Right lobe of liver (tissue), 6 donors: ENCODE measurements around the gene HIC1. TPM values are rescaled to one million over a fixed set of nuclear protein-coding genes. Genes with fewer than 3 reads are reported as not detected.
A peak's percentile ranks its signal among the peaks of the same experiment; 100 is the strongest.

ENCODE experiments used
- ATAC-seq, 4 donors: fragments of 200-7000 bp; cut with Tn5 transposase; one replicate each; pipeline ENCODE4 v1.9.1; 2020; ENCODE audit warnings: mild to moderate bottlenecking in 4 of 4, moderate library complexity in 4 of 4
- DNase-seq, 3 donors: peaks; one replicate each; pipeline ENCODE4 v3.0.0-alpha.2; 2020
- H3K27ac ChIP-seq, 3 donors: fragments of 200-600 bp; one replicate each; pipeline ENCODE4 v1.8.0; 2022
- H3K27me3 ChIP-seq, 2 donors: fragments of 200-600 bp; one replicate each; pipeline ENCODE4 v1.8.0; 2022
- H3K36me3 ChIP-seq, 4 donors: fragments of 200-600 bp; sonication (generic) in 1 of 4; one replicate each; pipeline versions ENCODE4 v1.5.1 to v1.8.0; 2017 to 2022; ENCODE audit warnings: control low read depth in 1 of 4
- H3K4me1 ChIP-seq, 4 donors: fragments of 200-600 bp; sonication (generic) in 1 of 4; one replicate each; pipeline versions ENCODE4 v1.5.1 to v1.8.0; 2017 to 2022; ENCODE audit warnings: control low read depth in 1 of 4
- H3K4me3 ChIP-seq, 3 donors: fragments of 200-600 bp; one replicate each; pipeline ENCODE4 v1.8.0; 2022
- H3K9me3 ChIP-seq, 4 donors: fragments of 200-600 bp; sonication (generic) in 1 of 4; one replicate each; pipeline versions ENCODE4 v1.5.1 to v1.8.0; 2017 to 2022; ENCODE audit warnings: control low read depth in 1 of 4
- CTCF ChIP-seq, 4 donors: fragments of 200-600 bp in 3 of 4; fragments of 450-650 bp in 1 of 4; IDR thresholded peaks; one replicate each; pipeline versions ENCODE4 v1.5.1 to v1.8.0; 2016 to 2022; ENCODE audit warnings: antibody characterized with exemption in 4 of 4, mild to moderate bottlenecking in 2 of 4
- POLR2A ChIP-seq: fragments of 450-650 bp; IDR thresholded peaks from one replicate; pipeline ENCODE4 v1.6.1; 2017; ENCODE audit warnings: antibody characterized with exemption, mild to moderate bottlenecking
- WGBS: methylation state at CpG from one replicate; pipeline ENCODE4 v1.1.6; 2018; ENCODE audit warnings: low coverage, low lambda C conversion rate; ENCODE audit not compliant: insufficient coverage; ENCODE audit errors: missing lambda C conversion rate; 5-methylcytosine and 5-hydroxymethylcytosine counted together
- intact Hi-C, 2 donors: fragments of 100-400 bp; cut with DNase I; formaldehyde crosslinking; loops; one replicate each; pipeline versions ENCODE4 v1.11.2 to v1.14.1; 2022
- total RNA-seq, 6 experiments: library from RNA; depleted of rRNA in 2 of 6; stranded (reverse); fragments of >200 nt in 2 of 6; fragmentation: NEBNext Ultra II Directional in 3 of 6; extraction: Animal tissue kit (Norgen Biotek cat#: 25700) in 3 of 6; gene quantifications; one replicate each; pipeline versions ENCODE4 v1.1.0 to v1.2.4, GENCODE V29; 2016 to 2023
- donor health status: DM: no; HTN: yes; CAD: no.
- donor health status: DM: no; HTN: no; CAD: no.
- donor health status: DM: no; HTN: no; CAD: no.
- donor health status: DM: no; HTN: yes; CAD: no.
- donor health status: DM: no; HTN: yes; CAD: no.

The HIC1 gene
- total RNA-seq, 6 experiments from 2014 or later: 4.7 to 14.8 (median 6.1) TPM

GRCh38 chr17:2025220-2025621 is 29.7 kb upstream of the HIC1 start, which contains the start of gene RTN4RL1:
Gene RTN4RL1 (minus strand): TSS chr17:2025334. CDS start chr17:2024865, 469 bp downstream.
- TF ChIP-seq POLR2A: no peak
- no peak for TF ChIP-seq CTCF (IDR thresholded peaks at IDR 0.05)
- H3K27ac ChIP-seq: no peak within 1 kb of the TSS
- no peaks in the 10 kb centered on the region for H3K36me3 ChIP-seq
- H3K4me3 ChIP-seq: peak within 1 kb of the TSS; percentile 32 to 58 (median 48)
- peaks cover 0 to 26% (median 7%) of the 10 kb centered on the region in 4 donors for H3K4me1 ChIP-seq
- ATAC-seq (peak; percentile 27 to 59 (median 36)), DNase-seq (peak in 2 of 3 donors; percentile 73 to 82)
- H3K27me3 ChIP-seq: no peaks in the 10 kb centered on the region
- intact Hi-C loops: loop anchor here (5.0 kb wide), 1 partner anchor 118 kb away; no protein-coding TSS in a partner anchor
- no peaks in the 10 kb centered on the region for H3K9me3 ChIP-seq
- WGBS: 0% methylated on average over 4 of the region's 47 CpGs

- H3K27me3 ChIP-seq: no peaks in the 10 kb centered on the region
- DNase-seq (peak; percentile 79 to 82 (median 82)), ATAC-seq (peak; percentile 52 to 54 (median 53))
- H3K9me3 ChIP-seq: no peaks in the 10 kb centered on the region
- WGBS: under 1% methylated on average over 23 of the region's 55 CpGs
- no peak overlapping the region for H3K27ac ChIP-seq
- no peaks in the 10 kb centered on the region for H3K36me3 ChIP-seq
- TF ChIP-seq CTCF (IDR thresholded peaks at IDR 0.05) (peak; percentile 64 to 75 (median 72)), POLR2A (no peak)
- intact Hi-C loops: loop anchor here (5.0 kb wide), 1 partner anchor 118 kb away; no protein-coding TSS in a partner anchor
- peaks cover 0 to 28% (median 7%) of the 10 kb centered on the region in 4 donors for H3K4me1 ChIP-seq
- peak overlapping the region; percentile 32 to 58 (median 48) for H3K4me3 ChIP-seq
These were observed 29.1 kb upstream of the HIC1 start for GRCh38 chr17:2025622-2026309.

- intact Hi-C loops: loop anchor here (5.0 kb wide), 1 partner anchor 120 kb away; no protein-coding TSS in a partner anchor
- H3K4me1 ChIP-seq: peaks cover 0 to 38% (median 10%) of the 10 kb centered on the region in 4 donors
- no peak for ATAC-seq
These were observed 27.2 kb upstream of the HIC1 start for GRCh38 chr17:2027528-2028233.

GRCh38 chr17:2028234-2028614 is 26.7 kb upstream of the HIC1 start:
- DNase-seq (no peak), ATAC-seq (no peak)
- 95% methylated on average over 3 of the region's 5 CpGs for WGBS
- no peaks in the 10 kb centered on the region for H3K27me3 ChIP-seq
- H3K4me3 ChIP-seq: no peak overlapping the region
- intact Hi-C loops: loop anchor here (5.0 kb wide), 1 partner anchor 121 kb away; no protein-coding TSS in a partner anchor
- H3K4me1 ChIP-seq: peaks cover 0 to 38% (median 10%) of the 10 kb centered on the region in 4 donors
- no peaks in the 10 kb centered on the region for H3K36me3 ChIP-seq
- H3K9me3 ChIP-seq: no peaks in the 10 kb centered on the region
- no peak overlapping the region for H3K27ac ChIP-seq
- TF ChIP-seq CTCF (IDR thresholded peaks at IDR 0.05): no peak
- no peak for TF ChIP-seq POLR2A

More at GRCh38 chr17:2027528-2028233, 27.2 kb upstream of the HIC1 start:
- WGBS: 79% methylated on average over 6 of the region's 11 CpGs
- TF ChIP-seq POLR2A (no peak), CTCF (IDR thresholded peaks at IDR 0.05) (no peak)
- no peaks in the 10 kb centered on the region for H3K27me3 ChIP-seq
- no peak overlapping the region for H3K4me3 ChIP-seq
- no peaks in the 10 kb centered on the region for H3K36me3 ChIP-seq
- no peak for DNase-seq
- no peaks in the 10 kb centered on the region for H3K9me3 ChIP-seq
- H3K27ac ChIP-seq: no peak overlapping the region
